Stimulated activated CD8-positive, alpha-beta memory T cell treated with anti-CD3 and anti-CD28 coated beads, Interleukin-7, amount 100 ng/mL, for 1 hour (primary cell): Measurements from ENCODE around the gene NEDD8.

Experiments used
- DNase-seq, 2 donors: peaks; one replicate each; pipeline ENCODE4 v3.0.0-alpha.2; 2020; ENCODE audit warnings: low read depth in 2 of 2

NEDD8 gene

GRCh38 chr14:24196071-24197055 is 35.8 kb downstream of the NEDD8 start:
- no peak for DNase-seq

GRCh38 chr14:24195186-24196070 is 36.7 kb downstream of the NEDD8 start, which contains the start of gene TM9SF1:
TSS of gene TM9SF1 (minus strand) at chr14:24195441. CDS start at chr14:24195019, 422 bp downstream.
- peak; percentile 72 to 74 for DNase-seq

- DNase-seq = no peak
Observed at GRCh38 chr14:24194873-24195185, 37.3 kb downstream of the NEDD8 start.

DNA sequence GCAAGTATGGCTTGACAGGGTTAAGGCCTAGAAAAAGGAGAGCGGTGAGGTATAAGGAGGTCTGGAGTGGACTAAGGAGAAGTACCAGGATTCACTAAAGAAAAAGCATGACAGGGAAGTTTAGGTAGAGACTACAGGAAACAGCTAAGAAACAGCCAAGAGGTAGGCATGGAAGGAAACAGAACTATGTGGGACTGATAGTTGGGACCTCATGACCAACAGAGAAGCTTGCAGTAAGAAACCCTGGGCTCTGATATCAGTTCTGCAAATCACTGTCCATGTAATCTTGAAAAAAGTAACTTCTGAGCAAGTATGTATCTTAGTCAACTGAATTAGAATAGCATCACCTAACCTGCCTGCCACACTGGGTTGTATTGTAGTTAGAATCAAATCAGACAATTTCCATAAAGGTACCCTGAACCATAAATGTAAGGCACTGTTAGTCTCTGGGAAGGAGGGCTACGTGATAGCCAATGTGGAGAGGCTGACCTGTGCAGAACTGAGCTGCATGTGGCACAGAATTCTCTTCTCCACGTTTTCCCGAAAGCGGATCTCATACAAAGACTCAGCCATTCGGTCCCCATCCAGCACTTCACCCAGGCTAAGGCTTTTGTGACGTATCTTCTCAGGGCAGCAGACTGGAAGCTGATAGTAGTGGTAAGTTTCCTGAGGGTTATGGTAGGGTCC is 37.8 kb downstream of the NEDD8 start:
- DNase-seq = no peak

- DNase-seq = no peak
Observed at GRCh38 chr14:24192933-24193332, 39.2 kb downstream of the NEDD8 start.

- no peak for DNase-seq
Observed at GRCh38 chr14:24190416-24190815, 41.8 kb downstream of the NEDD8 start.

DNA sequence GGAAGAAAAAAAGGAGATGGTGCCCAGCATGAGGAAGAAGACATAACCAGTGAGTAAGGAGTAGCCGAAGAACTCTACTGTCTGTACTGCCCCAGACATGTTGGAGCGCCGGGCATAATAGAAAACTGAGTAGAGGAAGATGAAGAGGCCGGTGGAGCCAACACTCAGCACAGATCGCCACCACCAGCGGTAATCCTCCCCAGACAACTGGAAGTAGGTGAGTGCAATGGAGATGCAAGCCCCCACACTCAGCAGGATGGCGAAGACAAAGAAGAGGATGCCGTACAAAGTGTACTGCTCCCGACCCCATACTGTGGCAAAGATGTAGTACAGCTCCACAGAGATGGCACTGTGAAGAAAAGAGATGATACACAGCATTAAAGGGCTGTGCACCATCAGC is 42.7 kb downstream of the NEDD8 start:
- DNase-seq = no peak

DNA sequence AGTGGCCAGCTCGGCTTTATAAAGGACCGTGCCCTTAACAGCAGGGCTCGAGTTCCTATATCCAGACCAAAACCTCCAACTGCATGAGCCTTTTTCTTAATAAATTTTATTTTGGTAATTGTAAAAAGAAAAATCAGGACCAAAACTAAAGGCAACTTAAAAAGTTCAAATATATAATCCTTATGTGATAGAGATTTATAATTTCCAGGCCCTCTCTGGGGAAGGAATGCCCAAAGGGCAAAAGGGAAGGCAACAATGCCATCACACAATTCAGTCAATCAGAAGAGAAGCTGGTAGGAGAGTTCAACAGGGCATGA is 43.1 kb downstream of the NEDD8 start:
- DNase-seq = no peak

DNA sequence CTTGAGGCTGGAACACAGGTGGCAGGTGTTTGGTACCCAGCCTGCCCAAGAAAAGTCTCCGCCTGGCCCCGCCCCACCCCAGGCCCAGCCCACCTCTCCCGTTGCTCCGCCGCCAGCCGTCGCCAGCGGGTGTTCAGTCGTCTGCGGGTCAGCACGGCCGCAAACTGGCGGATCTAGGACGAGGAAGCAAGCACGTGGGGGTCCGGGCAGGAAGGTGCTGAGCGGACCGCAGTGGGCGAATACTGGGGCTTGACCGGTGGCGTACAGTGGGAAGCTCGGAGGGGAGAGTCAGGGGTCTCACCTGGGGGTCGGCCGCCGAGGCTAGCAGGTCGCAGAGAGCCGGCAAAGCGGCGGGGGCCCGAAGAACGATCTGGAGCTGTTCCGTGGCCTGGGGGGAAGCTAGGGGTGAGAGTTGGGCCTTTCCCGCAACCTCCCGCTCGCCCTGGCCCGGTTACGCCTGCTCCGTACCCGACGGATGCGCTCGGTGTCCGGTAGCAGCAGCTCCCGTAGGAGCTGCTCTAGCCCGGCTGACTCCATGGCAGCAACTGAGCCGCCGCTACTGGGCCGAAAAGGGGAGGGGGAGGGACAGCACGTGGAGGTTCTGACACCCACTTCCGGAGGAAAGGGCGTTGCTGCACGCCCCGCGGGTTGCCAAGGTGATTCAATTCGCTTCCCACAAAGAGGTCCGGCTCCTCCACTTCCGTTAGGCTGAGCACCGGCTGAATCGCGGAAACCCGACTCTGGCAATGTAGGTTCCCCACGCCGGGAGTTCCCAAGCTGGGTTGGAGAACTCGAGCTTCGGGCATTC is 43.7 kb downstream of the NEDD8 start, which contains the start of gene IPO4:
TSS of gene IPO4 (minus strand) at position 566 of the 808 bp plus-strand sequence. CDS start at position 537, 29 bp downstream.
- DNase-seq = peak; percentile 90

GRCh38 chr14:24187539-24187915 is 44.6 kb downstream of the NEDD8 start:
- DNase-seq = no peak

GRCh38 chr14:24186831-24187538 is 45.2 kb downstream of the NEDD8 start:
- no peak for DNase-seq

DNA sequence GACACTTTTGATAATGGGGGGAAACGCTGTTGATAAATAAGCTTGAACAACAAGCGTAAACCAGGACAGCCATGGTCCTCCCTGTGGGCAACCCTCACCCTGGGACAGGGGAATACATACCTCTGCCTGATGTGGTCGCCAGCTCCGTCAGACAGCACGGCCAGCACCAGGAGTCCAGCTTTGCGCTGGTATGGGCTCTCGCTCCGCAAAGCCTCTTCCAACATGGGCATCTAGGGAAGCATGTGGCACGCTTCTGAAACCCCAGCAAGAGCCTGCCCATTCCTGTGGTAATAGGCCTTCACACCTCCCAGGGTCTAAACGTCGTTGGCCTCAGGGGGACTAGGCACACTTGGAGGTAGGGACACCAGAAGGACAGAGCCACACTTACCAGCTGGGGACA is 46.4 kb downstream of the NEDD8 start:
- no peak for DNase-seq

GRCh38 chr14:24185026-24185425 is 47.1 kb downstream of the NEDD8 start:
- no peak for DNase-seq

DNA sequence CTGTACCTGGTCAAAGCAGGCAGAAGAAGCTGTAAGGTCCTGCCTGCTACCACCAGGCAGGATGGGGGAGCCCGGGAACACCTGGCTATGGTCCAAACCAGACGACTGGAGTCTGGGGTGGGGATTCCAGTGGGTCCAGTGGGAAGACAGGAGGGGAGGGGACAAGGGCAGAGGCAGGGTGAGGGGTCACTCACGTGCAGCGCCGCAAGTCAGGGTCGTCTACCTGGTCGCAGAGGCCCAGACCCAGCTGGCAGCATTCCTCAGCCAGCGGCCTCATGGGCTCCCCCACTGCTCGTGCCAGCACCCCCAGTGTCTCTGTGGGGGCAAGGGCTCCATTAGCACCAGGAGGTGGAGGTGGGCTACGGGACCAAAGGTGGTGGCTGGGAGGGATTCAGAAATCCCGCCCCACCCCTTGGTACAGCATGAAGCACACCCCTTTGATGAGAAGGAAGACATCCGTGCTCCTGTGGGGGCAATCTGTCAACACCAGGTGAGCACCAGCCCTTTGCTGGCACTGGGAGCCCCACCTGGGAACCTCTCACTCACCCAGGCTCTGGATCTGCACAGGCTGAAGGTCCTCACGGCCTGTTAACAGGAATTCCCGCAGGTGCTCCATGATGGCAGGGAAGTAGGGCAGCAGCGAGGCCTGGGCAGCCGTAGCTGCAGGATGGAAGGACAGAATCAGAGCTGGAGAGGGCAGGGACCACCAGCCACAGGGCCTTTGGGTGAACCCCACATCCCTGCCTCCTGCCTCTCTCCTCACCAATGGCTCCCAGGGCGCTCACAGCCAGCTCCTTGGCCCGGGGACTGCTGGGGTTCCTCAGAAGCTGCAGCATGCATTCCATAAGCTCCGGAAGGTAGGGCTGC is 47.8 kb downstream of the NEDD8 start:
- DNase-seq = no peak

- DNase-seq = no peak
Observed at GRCh38 chr14:24183014-24183481, 49.1 kb downstream of the NEDD8 start.

GRCh38 chr14:24182110-24182882 is 49.9 kb downstream of the NEDD8 start:
- no peak for DNase-seq

GRCh38 chr14:24181371-24182077 is 50.6 kb downstream of the NEDD8 start:
- no peak for DNase-seq
